GM13977 (cell line): ENCODE data around the gene XRCC5.
A peak's percentile ranks its signal among the peaks of the same experiment; 100 is the strongest.

Experiments used
- DNase-seq: peaks from one replicate; pipeline ENCODE4 v3.0.0; 2012; ENCODE audit warnings: low spot score
- CTCF ChIP-seq: IDR thresholded peaks from 2 replicates; pipeline ENCODE4 v1.5.1; 2012; ENCODE audit warnings: mild to moderate bottlenecking, control low read depth; ENCODE audit not compliant: insufficient read depth; ENCODE audit errors: extremely low read depth, missing control alignments
- in situ Hi-C: fragments of 300-500 bp; cut with MboI; formaldehyde crosslinking; loops from one replicate; pipeline ENCODE4 v1.12.0; 2022; ENCODE audit warnings: low sequenced_read_pairs, low pct_unique_long_range_greater_than_20kb, mixed read lengths, inconsistent platforms; ENCODE audit not compliant: unreplicated experiment

Gene XRCC5

GRCh38 chr2:216109962-216110614 lies 940 bp downstream of the XRCC5 start:
- peak; percentile 39 for TF ChIP-seq CTCF
- DNase-seq: no peak
- in situ Hi-C loops: no loop called here

DNA sequence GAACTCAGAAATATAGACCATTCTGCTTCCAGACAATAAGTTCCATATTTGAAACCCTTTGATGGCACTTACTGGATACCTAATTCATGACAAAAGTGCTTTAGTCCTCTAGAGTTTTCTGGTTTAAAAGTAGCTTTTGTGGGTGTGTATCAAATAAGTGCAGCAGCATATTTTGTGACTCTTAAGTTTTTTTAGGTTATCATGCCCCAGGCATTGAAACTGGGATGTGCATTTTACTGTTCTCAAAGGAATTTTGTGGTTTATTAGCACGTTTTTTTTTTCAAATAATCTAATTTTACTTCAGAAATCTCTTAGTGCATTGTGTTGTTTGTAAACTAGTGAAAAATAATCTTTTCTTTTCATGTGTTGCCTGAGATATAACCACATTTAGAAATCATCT lies 1.5 kb downstream of the XRCC5 start:
- TF ChIP-seq CTCF: no peak
- no peak for DNase-seq
- in situ Hi-C loops: no loop called here

GRCh38 chr2:216111122-216111521 lies 2.0 kb downstream of the XRCC5 start:
- in situ Hi-C loops: no loop called here
- no peak for TF ChIP-seq CTCF
- DNase-seq: no peak

GRCh38 chr2:216112926-216113325 lies 3.8 kb downstream of the XRCC5 start:
- in situ Hi-C loops: no loop called here
- TF ChIP-seq CTCF: no peak
- no peak for DNase-seq

- in situ Hi-C loops: no loop called here
- DNase-seq: peak; percentile 41
- TF ChIP-seq CTCF: no peak
Measured at GRCh38 chr2:216113572-216113971, 4.4 kb downstream of the XRCC5 start.

DNA sequence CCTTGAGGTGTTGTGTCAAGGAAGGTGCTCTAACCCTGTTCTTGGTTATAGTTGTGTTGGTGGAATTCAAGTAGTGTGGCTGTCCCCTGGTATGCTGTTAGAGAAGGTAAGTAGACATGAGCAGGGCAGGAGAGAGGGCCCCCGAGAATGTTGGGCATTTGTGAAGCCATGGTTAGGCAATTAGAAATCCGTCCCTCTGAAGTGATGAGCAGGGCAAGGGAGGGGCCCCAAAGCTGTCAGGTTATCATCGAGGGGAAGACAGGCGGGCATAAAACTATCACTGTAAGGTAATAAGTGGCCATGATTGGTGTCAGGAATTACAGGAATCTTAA lies 5.2 kb downstream of the XRCC5 start:
- no peak for TF ChIP-seq CTCF
- DNase-seq: no peak
- in situ Hi-C loops: no loop called here
